OCI-LY1 (cell line): ENCODE data around the gene CIBAR2.

Experiments
- H2AFZ ChIP-seq: fragments of 200-600 bp; sonication (generic), shearing (Covaris generic); 2 replicates; pipeline ENCODE4 v1.6.0; 2014; ENCODE audit warnings: antibody characterized with exemption, mild to moderate bottlenecking, low read length
- H3F3A ChIP-seq: fragments of 200-600 bp; sonication (generic), shearing (Covaris generic); 2 replicates; pipeline ENCODE4 v1.6.0; 2014; ENCODE audit warnings: mild to moderate bottlenecking, antibody characterized with exemption, low read length, moderate library complexity; ENCODE audit not compliant: insufficient read depth
- H3K27ac ChIP-seq: fragments of 200-600 bp; sonication (generic); 2 replicates; pipeline ENCODE4 v1.5.1; 2014; ENCODE audit warnings: low read length, mixed run types, mild to moderate bottlenecking, low read depth; ENCODE audit not compliant: poor library complexity, severe bottlenecking
- H3K27me3 ChIP-seq: fragments of 200-600 bp; sonication (generic); 2 replicates; pipeline ENCODE4 v1.6.0; 2014; ENCODE audit warnings: antibody characterized with exemption, mild to moderate bottlenecking, low read length, moderate library complexity; ENCODE audit not compliant: insufficient read depth
- H3K36me3 ChIP-seq: fragments of 200-600 bp; sonication (generic); 2 replicates; pipeline ENCODE4 v1.6.1; 2014; ENCODE audit warnings: mild to moderate bottlenecking, antibody characterized with exemption, low read length, moderate library complexity, mixed read lengths; ENCODE audit not compliant: insufficient read depth
- H3K4me1 ChIP-seq: fragments of 200-600 bp; sonication (generic); 2 replicates; pipeline ENCODE4 v1.5.1; 2014; ENCODE audit warnings: mild to moderate bottlenecking, low read length, moderate library complexity; ENCODE audit not compliant: insufficient read depth, severe bottlenecking
- H3K4me2 ChIP-seq: fragments of 200-600 bp; sonication (generic), shearing (Covaris generic); 2 replicates; pipeline ENCODE4 v1.6.1; 2014; ENCODE audit warnings: low read length
- H3K4me3 ChIP-seq: fragments of 200-600 bp; sonication (generic); 2 replicates; pipeline ENCODE4 v1.5.1; 2014; ENCODE audit warnings: low read length, low read depth, mild to moderate bottlenecking, mixed read lengths; ENCODE audit not compliant: poor library complexity, severe bottlenecking
- H3K79me2 ChIP-seq: fragments of 200-600 bp; shearing (Covaris generic); 2 replicates; pipeline ENCODE4 v1.6.1; 2016; ENCODE audit warnings: mixed run types, low read length, mixed read lengths; ENCODE audit not compliant: insufficient read depth
- H3K9ac ChIP-seq: fragments of 200-600 bp; sonication (generic), shearing (Covaris generic); 2 replicates; pipeline ENCODE4 v1.6.1; 2014; ENCODE audit warnings: mild to moderate bottlenecking, low read length, mixed read lengths
- H3K9me2 ChIP-seq: fragments of 200-600 bp; sonication (generic), shearing (Covaris generic); 2 replicates; pipeline ENCODE4 v1.6.1; 2014; ENCODE audit warnings: low read depth, mild to moderate bottlenecking, low read length, mixed read lengths
- H3K9me3 ChIP-seq: fragments of 200-600 bp; shearing (Covaris generic); 2 replicates; pipeline ENCODE4 v1.6.1; 2014; ENCODE audit warnings: low read length, mixed read lengths
- H4K20me1 ChIP-seq: fragments of 200-600 bp; sonication (generic), shearing (Covaris generic); 2 replicates; pipeline ENCODE4 v1.6.0; 2016; ENCODE audit warnings: mild to moderate bottlenecking, low read length; ENCODE audit not compliant: insufficient read depth
- EZH2 ChIP-seq: fragments of 200-600 bp; sonication (generic), shearing (Covaris generic); IDR thresholded peaks from 2 replicates; pipeline ENCODE4 v1.8.0; 2017; ENCODE audit warnings: borderline replicate concordance, mixed run types, mild to moderate bottlenecking, antibody characterized with exemption, low read length, moderate library complexity, mixed read lengths
- TF ChIP-seq, protein P1 (sequence below): fragments of 200-600 bp; sonication (generic), shearing (Covaris generic); IDR thresholded peaks from 2 replicates; pipeline ENCODE4 v1.5.1; 2017; ENCODE audit warnings: mild to moderate bottlenecking, antibody characterized with exemption, low read length, moderate library complexity, mixed read lengths

CIBAR2 gene

DNA sequence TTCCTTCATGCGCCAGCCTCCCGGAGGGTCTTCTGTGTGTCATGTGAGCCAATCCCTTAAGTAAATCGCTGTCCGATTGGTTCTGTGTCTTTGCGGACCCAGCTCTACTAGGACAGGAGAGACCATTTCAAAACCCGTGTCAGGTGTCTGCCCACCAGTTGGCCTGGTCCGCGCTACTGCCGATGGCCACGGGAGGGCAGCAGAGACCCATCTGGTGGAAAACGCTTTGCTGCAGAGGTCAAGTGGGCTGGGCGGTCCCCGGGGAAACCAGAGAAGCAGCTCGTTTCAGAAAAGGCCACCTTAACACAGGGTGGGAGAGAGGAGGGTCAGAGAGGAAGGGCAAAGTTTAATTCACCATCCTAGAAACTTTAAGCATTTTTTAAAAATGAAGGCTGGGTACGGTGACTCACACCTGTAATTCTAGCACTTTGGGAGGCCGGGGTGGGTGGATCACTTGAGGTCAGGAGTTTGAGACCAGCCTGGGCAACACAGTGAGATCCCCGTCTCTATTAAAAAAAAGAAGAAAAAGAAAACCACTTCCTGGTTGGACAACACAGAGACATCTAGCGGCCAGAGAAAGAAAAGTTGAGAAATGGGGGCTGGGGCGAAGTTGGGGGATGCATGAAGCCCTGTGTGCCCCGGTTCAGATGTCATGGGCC is 2.8 kb upstream of the CIBAR2 start:
- Histone ChIP-seq H2AFZ (no peak overlapping the region), H3K27ac (no peak overlapping the region), H3K9me3 (no peaks in the 10 kb centered on the region), H3K4me2 (peak overlapping the region; percentile 24), H4K20me1 (no peaks in the 10 kb centered on the region), H3K79me2 (no peaks in the 10 kb centered on the region), H3K36me3 (no peaks in the 10 kb centered on the region; the same call in 1 of the 2 replicates), H3K4me1 (peaks cover 5% of the 10 kb centered on the region), H3K27me3 (peaks cover 7% of the 10 kb centered on the region; the same call in 1 of the 2 replicates), H3K4me3 (peak overlapping the region; percentile 29), H3K9me2 (no peaks in the 10 kb centered on the region), H3F3A (no peaks in the 10 kb centered on the region), H3K9ac (no peak overlapping the region)
- no peak for TF ChIP-seq EZH2
- TF ChIP-seq, protein P1, sequence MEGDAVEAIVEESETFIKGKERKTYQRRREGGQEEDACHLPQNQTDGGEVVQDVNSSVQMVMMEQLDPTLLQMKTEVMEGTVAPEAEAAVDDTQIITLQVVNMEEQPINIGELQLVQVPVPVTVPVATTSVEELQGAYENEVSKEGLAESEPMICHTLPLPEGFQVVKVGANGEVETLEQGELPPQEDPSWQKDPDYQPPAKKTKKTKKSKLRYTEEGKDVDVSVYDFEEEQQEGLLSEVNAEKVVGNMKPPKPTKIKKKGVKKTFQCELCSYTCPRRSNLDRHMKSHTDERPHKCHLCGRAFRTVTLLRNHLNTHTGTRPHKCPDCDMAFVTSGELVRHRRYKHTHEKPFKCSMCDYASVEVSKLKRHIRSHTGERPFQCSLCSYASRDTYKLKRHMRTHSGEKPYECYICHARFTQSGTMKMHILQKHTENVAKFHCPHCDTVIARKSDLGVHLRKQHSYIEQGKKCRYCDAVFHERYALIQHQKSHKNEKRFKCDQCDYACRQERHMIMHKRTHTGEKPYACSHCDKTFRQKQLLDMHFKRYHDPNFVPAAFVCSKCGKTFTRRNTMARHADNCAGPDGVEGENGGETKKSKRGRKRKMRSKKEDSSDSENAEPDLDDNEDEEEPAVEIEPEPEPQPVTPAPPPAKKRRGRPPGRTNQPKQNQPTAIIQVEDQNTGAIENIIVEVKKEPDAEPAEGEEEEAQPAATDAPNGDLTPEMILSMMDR = peak; percentile 95

DNA sequence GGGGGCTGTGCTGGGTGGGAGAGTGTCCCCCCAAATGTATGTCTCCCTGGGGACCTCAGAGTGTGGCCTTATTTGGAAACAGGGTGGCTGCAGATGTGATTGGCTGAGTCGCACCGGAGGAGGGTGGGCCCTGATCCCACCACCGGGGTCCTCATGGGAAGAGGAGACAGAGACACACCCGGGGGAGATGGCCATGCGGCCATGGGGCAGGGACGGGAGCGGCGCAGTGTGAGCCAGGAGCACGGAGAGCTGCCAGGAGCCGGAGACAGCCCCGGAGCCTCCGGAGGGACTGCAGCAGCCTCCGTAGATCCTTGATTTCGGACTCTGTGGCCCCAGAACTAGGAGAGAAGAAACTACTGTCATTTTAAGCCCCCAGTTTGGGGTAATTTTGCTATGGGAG is 1.6 kb upstream of the CIBAR2 start:
- Histone ChIP-seq H3K79me2 (no peaks in the 10 kb centered on the region), H4K20me1 (no peaks in the 10 kb centered on the region), H3K9me3 (no peaks in the 10 kb centered on the region), H3K4me3 (no peak overlapping the region), H3K9ac (no peak overlapping the region), H2AFZ (no peak overlapping the region), H3K27ac (no peak overlapping the region), H3F3A (no peaks in the 10 kb centered on the region), H3K36me3 (no peaks in the 10 kb centered on the region; the same call in 1 of the 2 replicates), H3K27me3 (peaks cover 10% of the 10 kb centered on the region; the same call in 1 of the 2 replicates), H3K4me1 (peaks cover 5% of the 10 kb centered on the region), H3K4me2 (no peak overlapping the region), H3K9me2 (no peaks in the 10 kb centered on the region)
- TF ChIP-seq EZH2 = no peak
- TF ChIP-seq, protein P1 = no peak

DNA sequence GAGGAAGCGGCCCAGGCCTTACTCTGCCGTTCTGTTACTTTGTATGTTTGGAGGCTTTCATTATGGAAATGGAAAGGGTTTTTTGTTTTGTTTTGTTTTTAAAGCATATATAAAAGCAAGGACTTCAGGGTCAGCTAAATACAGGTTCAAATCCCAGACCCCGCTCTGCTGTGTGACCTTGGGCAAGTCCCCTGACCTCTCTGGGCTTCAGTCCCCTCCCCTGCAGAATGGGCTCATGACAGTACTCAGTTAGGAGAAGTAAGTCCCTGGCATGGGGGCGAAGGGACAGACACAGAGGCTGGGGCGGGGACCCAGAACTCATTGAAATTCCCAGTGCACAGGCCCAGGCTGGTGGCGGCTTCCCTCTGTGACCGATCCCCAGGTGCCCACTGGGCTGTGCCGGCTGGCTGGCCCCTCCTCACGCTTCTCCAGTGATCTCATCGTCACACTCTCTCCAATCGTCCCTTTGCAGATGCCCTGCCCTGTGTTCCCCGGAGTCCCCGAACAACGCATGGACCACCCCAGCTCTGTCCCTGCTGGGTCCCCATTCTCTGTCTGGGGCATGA is 979 bp upstream of the CIBAR2 start:
- Histone ChIP-seq H3K9me2 (no peaks in the 10 kb centered on the region), H2AFZ (no peak overlapping the region), H3K4me3 (no peak overlapping the region), H3K9ac (no peak overlapping the region), H3K9me3 (no peaks in the 10 kb centered on the region), H3F3A (no peaks in the 10 kb centered on the region), H3K4me1 (peaks cover 5% of the 10 kb centered on the region), H3K27ac (no peak overlapping the region), H3K4me2 (no peak overlapping the region), H3K79me2 (no peaks in the 10 kb centered on the region), H3K27me3 (peaks cover 7% of the 10 kb centered on the region; the same call in 1 of the 2 replicates), H4K20me1 (no peaks in the 10 kb centered on the region), H3K36me3 (no peaks in the 10 kb centered on the region; the same call in 1 of the 2 replicates)
- no peak for TF ChIP-seq EZH2
- TF ChIP-seq, protein P1 = no peak
